HG03558 (cell line): Measurements from ENCODE around the gene SLC37A1.

ENCODE experiments used
- ATAC-seq: cut with Tn5 transposase; IDR thresholded peaks from one replicate; pipeline ENCODE4 v1.9.1; 2021; ENCODE audit warnings: moderate number of reproducible peaks; ENCODE audit not compliant: unreplicated experiment; ENCODE audit errors: extremely low read depth

Gene SLC37A1

DNA sequence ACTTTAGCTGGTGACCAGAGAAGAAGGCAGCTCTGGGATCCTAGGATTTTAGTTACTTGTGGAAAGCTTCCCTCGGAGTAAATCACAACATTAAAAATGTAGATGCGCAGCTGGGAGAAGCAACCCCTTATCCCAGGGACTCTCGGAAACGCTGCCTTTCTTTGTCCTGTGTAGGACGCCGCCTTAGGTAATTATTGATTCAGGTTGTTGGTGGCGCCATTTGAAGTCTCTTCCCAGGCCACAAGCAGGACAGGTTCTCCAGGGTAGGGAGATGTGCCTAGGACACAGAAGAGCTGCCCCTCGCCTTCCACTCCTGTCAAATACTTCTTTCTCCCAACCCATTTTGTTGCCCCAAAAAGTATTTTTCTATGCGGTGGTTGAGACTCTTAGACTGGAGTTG, 10.3 kb downstream of the SLC37A1 start:
- ATAC-seq: no peak

- peak; percentile 52 for ATAC-seq
Observed at GRCh38 chr21:42524341-42525028, 10.8 kb downstream of the SLC37A1 start.

DNA sequence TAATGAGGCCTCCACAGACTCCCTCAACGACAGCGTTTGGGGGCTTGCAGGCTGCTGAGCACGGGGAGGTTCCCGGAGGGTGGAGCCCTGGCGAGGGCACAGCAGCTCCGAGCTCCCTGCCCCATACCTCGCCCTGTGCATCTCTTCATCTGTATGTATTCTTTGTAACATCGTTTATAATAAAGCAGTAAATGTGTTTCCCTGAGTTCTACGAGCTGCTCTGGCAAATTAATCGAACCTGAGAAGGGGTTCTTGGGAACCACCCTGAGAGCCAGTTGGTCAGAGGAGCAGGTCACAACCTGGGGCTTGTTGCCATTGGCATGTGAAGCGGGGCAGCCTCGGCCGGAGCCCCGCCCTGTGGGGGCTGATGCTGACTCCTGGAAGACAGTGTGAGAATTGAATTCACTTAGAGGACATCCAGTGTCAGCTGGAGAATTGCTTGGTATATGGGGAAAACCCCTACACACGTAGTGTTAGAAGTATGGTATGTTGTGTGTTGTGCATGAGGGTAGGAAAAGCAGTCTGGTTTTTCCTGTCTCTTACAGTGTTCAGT, 11.5 kb downstream of the SLC37A1 start:
- no peak for ATAC-seq

DNA sequence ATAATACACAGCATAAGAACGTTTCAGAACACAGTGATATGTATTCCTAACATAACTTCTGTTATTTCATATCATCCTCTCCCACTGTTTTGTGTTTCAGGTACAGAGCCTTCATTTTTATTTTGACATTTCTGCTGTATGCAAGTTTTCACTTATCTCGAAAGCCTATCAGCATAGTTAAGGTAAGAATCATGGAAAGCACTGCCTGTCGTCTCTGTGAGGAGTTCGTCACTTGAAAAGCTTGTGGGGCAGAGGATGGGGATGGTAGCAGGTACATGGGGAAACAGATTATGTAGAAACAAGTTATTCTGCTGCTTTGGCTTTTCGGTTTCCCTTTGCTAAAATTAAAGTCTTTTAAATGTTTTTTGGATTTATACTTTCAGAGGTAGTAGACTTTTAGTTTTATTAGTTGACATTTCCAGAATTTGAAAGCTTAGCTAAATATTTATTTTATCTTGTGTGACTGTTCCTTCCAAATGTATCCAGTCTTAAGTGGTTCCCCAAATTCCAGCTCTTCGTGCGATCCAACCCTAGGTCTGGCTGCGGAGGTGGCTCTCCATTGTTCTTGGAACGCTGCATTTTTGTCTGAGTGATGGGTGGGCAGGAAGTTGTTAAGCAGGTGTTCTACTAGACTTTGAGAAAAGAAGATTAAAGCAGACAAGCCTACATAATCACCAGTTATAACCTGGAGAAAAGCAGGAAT, 12.2 kb downstream of the SLC37A1 start:
- ATAC-seq: no peak

- no peak for ATAC-seq
Observed at GRCh38 chr21:42526379-42526727, 12.7 kb downstream of the SLC37A1 start.

DNA sequence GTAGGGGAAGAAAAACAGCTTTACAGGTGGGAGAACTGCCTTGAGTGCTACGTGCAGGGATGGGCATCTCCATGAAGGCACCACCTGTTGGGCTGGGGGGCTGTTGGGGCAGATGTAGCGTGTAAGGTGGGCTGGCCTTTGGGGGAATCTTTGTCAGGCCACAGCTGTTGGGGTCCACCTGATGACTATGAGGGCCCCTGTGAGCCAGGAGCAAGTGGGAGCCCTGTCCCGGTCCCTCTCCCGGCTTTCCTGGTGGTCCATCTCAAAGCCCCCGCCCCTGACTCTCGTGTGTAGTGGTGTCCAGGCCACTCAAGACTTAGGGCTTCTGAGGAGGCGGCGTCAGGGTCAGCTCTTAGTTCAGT, 13.5 kb downstream of the SLC37A1 start:
- no peak for ATAC-seq

GRCh38 chr21:42527489-42528158, 14.0 kb downstream of the SLC37A1 start:
- ATAC-seq: no peak

- no peak for ATAC-seq
Observed at GRCh38 chr21:42530167-42530518, 16.5 kb downstream of the SLC37A1 start.

GRCh38 chr21:42531771-42532170, 18.1 kb downstream of the SLC37A1 start:
- no peak for ATAC-seq

- ATAC-seq: no peak
Observed at GRCh38 chr21:42532466-42533181, 19.0 kb downstream of the SLC37A1 start.

DNA sequence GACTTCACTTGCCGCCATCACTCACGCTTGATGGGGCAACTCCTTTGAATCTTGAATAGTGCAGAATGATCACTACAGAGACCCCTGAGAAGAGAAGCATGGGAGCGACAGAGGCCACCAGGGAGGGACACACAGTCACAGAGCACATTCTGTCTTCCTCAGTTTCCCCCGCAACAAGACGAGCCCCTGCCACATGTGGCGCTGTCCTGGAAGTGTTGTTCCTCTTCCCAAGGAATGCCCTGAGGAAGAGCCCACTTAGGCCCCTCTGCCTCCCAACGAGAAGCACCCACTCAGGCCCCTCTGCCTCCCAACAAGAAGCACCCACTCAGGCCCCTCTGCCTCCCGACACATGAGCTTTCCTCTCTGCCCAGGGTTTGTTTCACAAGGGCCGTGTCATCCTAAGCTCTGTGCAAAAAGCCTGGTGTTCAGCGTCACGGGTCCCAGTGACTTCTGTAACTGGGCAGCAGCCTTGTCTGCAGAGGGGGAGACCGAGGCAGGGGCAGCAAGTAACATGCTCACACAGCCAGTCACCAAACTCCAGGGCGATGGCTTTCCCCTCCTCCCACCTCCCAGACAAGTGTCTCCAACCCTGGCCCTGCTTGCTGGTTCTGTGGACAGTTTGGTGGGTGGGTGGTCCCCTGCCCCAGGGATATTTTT, 19.8 kb downstream of the SLC37A1 start:
- no peak for ATAC-seq

GRCh38 chr21:42533963-42534355, 20.3 kb downstream of the SLC37A1 start:
- ATAC-seq: no peak

DNA sequence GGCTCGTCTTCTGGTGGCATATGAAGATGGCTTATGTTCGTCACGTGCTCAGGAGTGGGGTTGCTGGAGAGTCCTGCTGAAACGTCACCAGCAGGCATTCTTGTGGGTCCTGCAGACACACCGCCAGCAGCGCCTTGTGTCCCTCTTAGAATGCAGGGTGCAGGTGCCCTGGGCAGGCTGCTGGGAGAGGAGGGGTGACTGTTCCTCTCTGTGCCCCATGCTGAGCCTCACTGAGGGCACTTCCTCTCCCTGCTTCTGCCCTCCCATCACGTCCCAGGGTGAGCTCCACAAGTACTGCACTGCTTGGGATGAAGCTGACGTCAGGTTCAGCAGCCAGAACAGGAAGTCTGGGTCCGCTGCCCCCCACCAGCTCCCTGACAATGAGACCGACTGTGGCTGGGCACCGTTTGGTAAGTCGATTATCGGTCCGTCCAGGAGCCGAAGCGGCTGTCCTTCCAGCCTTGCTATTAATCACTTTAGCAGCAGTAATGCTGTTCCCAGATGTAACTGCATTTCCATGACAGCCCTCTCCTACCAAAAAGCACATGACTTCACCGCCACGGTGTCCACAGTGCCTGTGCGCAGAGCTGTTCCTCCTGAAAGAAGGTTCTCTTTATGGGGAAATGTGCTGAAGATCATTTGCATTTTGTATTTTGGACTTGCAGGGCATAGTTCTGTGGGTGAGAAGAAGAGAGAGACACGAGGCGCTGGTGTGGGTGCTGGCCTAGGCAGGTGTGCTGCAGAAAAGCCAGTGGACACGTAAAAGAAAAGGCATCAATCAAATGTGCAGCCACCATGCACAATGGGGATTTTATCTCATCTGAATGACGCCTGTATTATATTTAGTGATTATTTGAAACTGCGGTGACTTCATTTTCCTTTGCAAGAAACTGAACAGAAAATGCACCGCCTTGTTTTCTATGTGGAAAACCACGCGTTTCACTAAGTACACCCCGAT, 21.0 kb downstream of the SLC37A1 start:
- no peak for ATAC-seq

GRCh38 chr21:42535602-42536171, 22.0 kb downstream of the SLC37A1 start:
- no peak for ATAC-seq

DNA sequence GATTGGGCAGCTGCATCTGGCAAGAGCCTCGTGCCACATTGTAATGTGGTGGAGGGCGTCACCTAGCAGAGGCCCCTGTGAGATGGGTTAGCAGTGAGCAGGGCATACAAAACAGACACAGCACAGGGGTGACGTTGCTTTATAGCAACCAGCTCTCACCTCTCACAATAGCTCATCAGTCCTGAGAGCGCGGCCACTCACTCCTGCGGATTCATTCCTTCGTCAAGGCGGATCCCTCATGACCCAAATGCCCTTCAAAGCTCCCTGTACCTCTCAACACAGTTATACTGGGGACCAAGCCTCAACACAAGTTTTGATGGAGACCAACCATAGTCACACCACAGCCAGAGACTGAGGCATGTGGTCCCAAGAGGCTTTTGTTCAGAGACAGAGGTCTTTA, 22.9 kb downstream of the SLC37A1 start:
- no peak for ATAC-seq

DNA sequence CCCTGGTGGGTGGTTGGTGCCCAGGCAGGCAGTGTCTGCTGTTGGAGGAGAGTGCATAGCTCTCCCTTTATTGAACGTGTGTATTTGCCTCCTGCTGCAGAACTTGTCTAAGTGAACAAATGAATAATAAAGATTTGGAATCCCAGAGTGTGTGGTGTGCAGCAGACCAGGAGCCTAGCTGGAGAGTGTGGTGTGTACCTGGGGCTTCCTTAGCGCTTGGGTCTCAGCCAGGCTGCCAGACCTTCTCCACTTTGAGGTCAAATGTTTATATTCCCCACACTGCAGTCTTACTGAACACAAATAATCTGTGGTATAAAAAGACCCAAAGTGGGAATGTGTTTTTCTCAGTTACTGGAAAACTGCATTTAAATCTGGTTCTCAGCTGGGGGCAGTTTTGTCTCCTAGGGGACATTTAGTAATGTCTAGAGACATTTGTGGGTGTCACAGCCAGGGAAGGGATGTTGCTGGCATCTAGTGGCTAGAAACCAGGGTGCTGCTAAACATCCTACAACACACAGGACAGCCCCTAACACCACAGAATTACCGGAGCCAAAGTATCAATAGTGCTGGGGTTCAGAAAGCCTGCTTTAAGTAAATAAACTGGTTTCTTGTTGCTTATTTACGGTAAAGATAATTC, 23.6 kb downstream of the SLC37A1 start:
- ATAC-seq: no peak

DNA sequence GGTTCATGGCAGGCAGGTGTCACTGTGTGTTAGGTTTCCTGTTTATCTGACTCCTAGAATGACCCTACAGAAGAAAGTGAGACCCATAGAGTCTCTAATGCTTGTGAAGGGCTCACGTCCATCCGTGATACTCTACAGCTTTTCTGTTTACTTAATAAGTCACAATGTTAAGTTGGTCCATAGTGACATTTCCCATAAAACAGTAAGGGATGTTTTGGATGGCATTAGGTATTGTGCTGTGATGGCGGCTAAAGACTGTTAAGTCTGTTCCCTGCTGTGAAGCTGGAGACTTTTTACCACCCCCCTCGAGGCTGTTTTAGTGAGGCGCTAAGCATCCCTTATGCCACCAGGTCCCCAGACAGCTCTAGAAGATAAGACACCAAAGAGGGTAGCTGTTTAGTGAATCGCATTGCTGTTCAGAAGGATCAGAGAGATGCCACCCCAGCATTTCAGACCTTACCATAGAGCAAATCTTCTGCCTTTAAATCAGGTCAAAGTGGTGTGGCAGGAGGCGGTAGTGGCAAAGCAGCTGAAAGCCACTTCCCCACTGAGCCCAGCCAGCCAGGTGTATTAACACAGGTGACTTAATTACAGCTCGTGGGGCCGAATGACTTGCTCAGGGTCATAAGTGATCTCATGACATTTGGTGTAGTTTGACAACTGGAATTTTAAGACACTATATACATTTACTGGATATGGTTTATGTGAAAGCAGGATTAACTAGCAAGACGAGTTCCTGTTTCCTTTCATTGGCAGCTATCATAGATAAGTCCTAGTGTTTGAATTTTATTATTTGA, 25.0 kb downstream of the SLC37A1 start:
- ATAC-seq: no peak

DNA sequence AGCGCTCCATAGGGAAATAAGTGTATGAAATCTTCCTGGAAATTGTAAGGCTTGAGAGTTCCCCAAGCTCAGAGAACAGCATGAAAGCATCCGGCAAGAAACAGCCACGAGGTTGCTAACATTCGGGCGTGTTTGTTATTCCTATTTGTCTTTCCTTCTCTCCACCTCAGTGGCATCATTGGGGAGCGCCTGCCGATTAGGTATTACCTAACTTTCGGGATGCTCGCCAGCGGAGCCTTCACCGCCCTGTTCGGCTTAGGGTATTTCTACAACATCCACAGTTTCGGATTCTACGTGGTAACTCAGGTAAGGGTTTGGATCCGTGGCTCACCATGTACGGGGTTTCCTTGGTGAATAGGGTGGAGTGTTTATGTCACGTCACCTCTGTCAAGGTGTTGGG, 25.7 kb downstream of the SLC37A1 start:
- no peak for ATAC-seq
